GM18909 (cell line): ENCODE results near the gene CCDC157.
A peak's percentile ranks its signal among the peaks of the same experiment; 100 is the strongest.

Experiments
- ATAC-seq: cut with Tn5 transposase; IDR thresholded peaks from one replicate; pipeline ENCODE4 v1.9.1; 2021; ENCODE audit warnings: mild to moderate bottlenecking; ENCODE audit not compliant: unreplicated experiment, poor library complexity

CCDC157 gene

GRCh38 chr22:30356449-30357235 lies at the start of gene CCDC157, which contains the start of gene SF3A1:
Gene CCDC157 (plus strand): TSS chr22:30357007. CDS start chr22:30366001, 8,994 bp downstream.
Gene SF3A1 (minus strand): TSS chr22:30356894. CDS start chr22:30356792, 102 bp downstream.
- ATAC-seq = peak; percentile 89

- ATAC-seq = no peak
These were observed 49.7 kb upstream of the CCDC157 start for GRCh38 chr22:30307041-30307574.

- no peak for ATAC-seq
These were observed 48.7 kb upstream of the CCDC157 start for GRCh38 chr22:30308093-30308492.

GRCh38 chr22:30308518-30309230 lies 48.1 kb upstream of the CCDC157 start:
- ATAC-seq = no peak

- no peak for ATAC-seq
These were observed 46.7 kb upstream of the CCDC157 start for GRCh38 chr22:30309951-30310741.

- no peak for ATAC-seq
These were observed 45.7 kb upstream of the CCDC157 start for GRCh38 chr22:30310881-30311771.

GRCh38 chr22:30312053-30312452 lies 44.8 kb upstream of the CCDC157 start:
- ATAC-seq = no peak

GRCh38 chr22:30313527-30314363 lies 43.1 kb upstream of the CCDC157 start:
- no peak for ATAC-seq

GRCh38 chr22:30314915-30315314 lies 41.9 kb upstream of the CCDC157 start:
- ATAC-seq = no peak

GRCh38 chr22:30315962-30316576 lies 40.7 kb upstream of the CCDC157 start:
- ATAC-seq = no peak

- ATAC-seq = no peak
These were observed 39.0 kb upstream of the CCDC157 start for GRCh38 chr22:30317778-30318177.

- ATAC-seq = no peak
These were observed 37.9 kb upstream of the CCDC157 start for GRCh38 chr22:30318799-30319419.

GRCh38 chr22:30320021-30320556 lies 36.7 kb upstream of the CCDC157 start:
- ATAC-seq = no peak

- no peak for ATAC-seq
These were observed 35.3 kb upstream of the CCDC157 start for GRCh38 chr22:30321461-30321860.

GRCh38 chr22:30323246-30323645 lies 33.6 kb upstream of the CCDC157 start:
- no peak for ATAC-seq

- ATAC-seq = no peak
These were observed 32.6 kb upstream of the CCDC157 start for GRCh38 chr22:30324014-30324730.
